ENCODE measurements around the gene CALCOCO2. TPM values are rescaled to one million over a fixed set of nuclear protein-coding genes. Genes with fewer than 3 reads are reported as not detected.

The CALCOCO2 gene
- total and polyA plus RNA-seq, 10 of the 15 experiments (the other 5 are each of a cell fraction or from before 2014, with no cell fraction given), result 20.2 to 138 (median 53.1) TPM

DNA sequence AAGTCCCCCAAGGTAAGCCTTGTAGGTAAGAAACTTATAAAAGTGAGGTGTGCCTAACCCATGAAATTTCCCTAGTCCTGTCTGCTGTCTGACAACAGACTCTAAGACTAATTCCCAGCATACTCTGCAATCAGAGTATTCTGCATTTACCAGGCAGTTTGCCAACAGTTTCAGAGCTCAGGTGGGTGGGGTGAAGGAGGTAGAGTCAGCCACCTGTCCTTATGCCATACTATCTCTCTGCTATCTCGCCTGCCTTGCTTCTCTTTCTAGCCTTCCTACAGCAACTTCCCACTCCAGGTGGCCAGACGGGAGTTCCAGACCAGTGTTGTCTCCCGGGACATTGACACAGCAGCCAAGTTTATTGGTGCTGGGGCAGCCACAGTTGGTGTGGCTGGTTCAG is 64.1 kb downstream of the CALCOCO2 start:
- no peaks in the 10 kb centered on the region for H3K9me3 ChIP-seq (replicated peaks; ENCODE audit: control insufficient read depth, insufficient read depth, low read length)
- ChIA-PET SMC1A (ENCODE audit: uncharacterized antibody, unreplicated experiment) (interaction anchor here (0.7 to 3.6 kb wide), 6 partner anchors 10 to 135 kb away, joined by 3 to 29 read pairs (median 6); partner anchors contain the start of gene UBE2Z), RAD21 (ENCODE audit: unreplicated experiment) (interaction anchor here (0.9 to 3.5 kb wide), 3 partner anchors 14 to 20 kb away, joined by 3 to 34 read pairs (median 4); partner anchors contain the start of gene UBE2Z), CTCF (interaction anchor here (0.7 to 3.9 kb wide), 8 partner anchors 8 to 216 kb away, joined by 3 to 23 read pairs (median 4); partner anchors contain the start of gene UBE2Z), POLR2A (interaction anchor here (0.8 to 2.0 kb wide), 5 partner anchors 8 to 14 kb away, joined by 3 to 11 read pairs (median 3); partner anchors contain the start of gene UBE2Z)
- 60% methylated on average over 3 of the region's 3 CpGs for WGBS (ENCODE audit: insufficient coverage, insufficient replicate concordance, low lambda C conversion rate, missing lambda C conversion rate)
- TF ChIP-seq, protein P1, sequence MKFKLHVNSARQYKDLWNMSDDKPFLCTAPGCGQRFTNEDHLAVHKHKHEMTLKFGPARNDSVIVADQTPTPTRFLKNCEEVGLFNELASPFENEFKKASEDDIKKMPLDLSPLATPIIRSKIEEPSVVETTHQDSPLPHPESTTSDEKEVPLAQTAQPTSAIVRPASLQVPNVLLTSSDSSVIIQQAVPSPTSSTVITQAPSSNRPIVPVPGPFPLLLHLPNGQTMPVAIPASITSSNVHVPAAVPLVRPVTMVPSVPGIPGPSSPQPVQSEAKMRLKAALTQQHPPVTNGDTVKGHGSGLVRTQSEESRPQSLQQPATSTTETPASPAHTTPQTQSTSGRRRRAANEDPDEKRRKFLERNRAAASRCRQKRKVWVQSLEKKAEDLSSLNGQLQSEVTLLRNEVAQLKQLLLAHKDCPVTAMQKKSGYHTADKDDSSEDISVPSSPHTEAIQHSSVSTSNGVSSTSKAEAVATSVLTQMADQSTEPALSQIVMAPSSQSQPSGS (IDR thresholded peaks at IDR 0.05; ENCODE audit: low read length), result no peak
- TF ChIP-seq, protein P2, sequence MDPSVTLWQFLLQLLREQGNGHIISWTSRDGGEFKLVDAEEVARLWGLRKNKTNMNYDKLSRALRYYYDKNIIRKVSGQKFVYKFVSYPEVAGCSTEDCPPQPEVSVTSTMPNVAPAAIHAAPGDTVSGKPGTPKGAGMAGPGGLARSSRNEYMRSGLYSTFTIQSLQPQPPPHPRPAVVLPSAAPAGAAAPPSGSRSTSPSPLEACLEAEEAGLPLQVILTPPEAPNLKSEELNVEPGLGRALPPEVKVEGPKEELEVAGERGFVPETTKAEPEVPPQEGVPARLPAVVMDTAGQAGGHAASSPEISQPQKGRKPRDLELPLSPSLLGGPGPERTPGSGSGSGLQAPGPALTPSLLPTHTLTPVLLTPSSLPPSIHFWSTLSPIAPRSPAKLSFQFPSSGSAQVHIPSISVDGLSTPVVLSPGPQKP (IDR thresholded peaks at IDR 0.05; ENCODE audit: low read depth, low read length), result no peak
- TF ChIP-seq ZSCAN29 (IDR thresholded peaks at IDR 0.05), result no peak
- TF ChIP-seq SIN3A (IDR thresholded peaks at IDR 0.05; ENCODE audit: low read depth, low read length), result no peak
- peaks cover 3% of the 10 kb centered on the region; the same call in 1 of the 2 replicates for H3K4me1 ChIP-seq (ENCODE audit: control insufficient read depth, insufficient read depth, low read length)
- no peak overlapping the region for H3K9ac ChIP-seq (ENCODE audit: control insufficient read depth, insufficient read depth, low read length)
- ATAC-seq (no peak), DNase-seq (ENCODE audit: low read depth, low spot score) (no peak), FAIRE-seq (no peak)
- no peak overlapping the region for H3K27ac ChIP-seq (ENCODE audit: control insufficient read depth, insufficient read depth)
- H3K36me3 ChIP-seq (ENCODE audit: control insufficient read depth in 2 of 2, insufficient read depth in 2 of 2, low read length in 1 of 2), result peaks cover 9 to 16% of the 10 kb centered on the region in 2 experiments
- in situ Hi-C loops (cut with MboI) (no loop called here), intact Hi-C loops (cut with micrococcal nuclease; ENCODE audit: unreplicated experiment) (loop anchor here (10.0 kb wide), 1 partner anchor 300 kb away; no protein-coding TSS in a partner anchor)
- H3K4me3 ChIP-seq, result no peak overlapping the region
- no peaks in the 10 kb centered on the region for H4K20me1 ChIP-seq (ENCODE audit: control insufficient read depth, insufficient read depth)
- H3K4me2 ChIP-seq (ENCODE audit: control insufficient read depth, insufficient read depth), result no peak overlapping the region; the same call in 1 of the 2 replicates
- no peaks in the 10 kb centered on the region for H3K27me3 ChIP-seq (replicated peaks in 1 of 2; ENCODE audit: control insufficient read depth in 2 of 2, insufficient read depth in 2 of 2, low read length in 1 of 2)
- peaks cover 26% of the 10 kb centered on the region for H3K79me2 ChIP-seq (ENCODE audit: control insufficient read depth, insufficient read depth, low read length)
- no TSS peak for BruUV-seq (replicated peaks)
- H2AFZ ChIP-seq (ENCODE audit: control insufficient read depth, low read depth, low read length), result no peak overlapping the region
